Hematopoietic multipotent progenitor cell treated with erythropoietin and hydrocortisone succinate and interleukin-3 and kit ligand, for 15 days (in vitro differentiated cells): Measurements from ENCODE around the gene IRF1.
"Not testable (repeated sequence)": the region's sequence is repeated elsewhere in the genome, so short reads cannot be mapped to it uniquely, and the experiment has no call there.

Source experiments
- DNase-seq: peaks from one replicate; pipeline ENCODE4 v3.0.0-alpha.2; 2015; ENCODE audit warnings: low spot score

IRF1 gene

DNA sequence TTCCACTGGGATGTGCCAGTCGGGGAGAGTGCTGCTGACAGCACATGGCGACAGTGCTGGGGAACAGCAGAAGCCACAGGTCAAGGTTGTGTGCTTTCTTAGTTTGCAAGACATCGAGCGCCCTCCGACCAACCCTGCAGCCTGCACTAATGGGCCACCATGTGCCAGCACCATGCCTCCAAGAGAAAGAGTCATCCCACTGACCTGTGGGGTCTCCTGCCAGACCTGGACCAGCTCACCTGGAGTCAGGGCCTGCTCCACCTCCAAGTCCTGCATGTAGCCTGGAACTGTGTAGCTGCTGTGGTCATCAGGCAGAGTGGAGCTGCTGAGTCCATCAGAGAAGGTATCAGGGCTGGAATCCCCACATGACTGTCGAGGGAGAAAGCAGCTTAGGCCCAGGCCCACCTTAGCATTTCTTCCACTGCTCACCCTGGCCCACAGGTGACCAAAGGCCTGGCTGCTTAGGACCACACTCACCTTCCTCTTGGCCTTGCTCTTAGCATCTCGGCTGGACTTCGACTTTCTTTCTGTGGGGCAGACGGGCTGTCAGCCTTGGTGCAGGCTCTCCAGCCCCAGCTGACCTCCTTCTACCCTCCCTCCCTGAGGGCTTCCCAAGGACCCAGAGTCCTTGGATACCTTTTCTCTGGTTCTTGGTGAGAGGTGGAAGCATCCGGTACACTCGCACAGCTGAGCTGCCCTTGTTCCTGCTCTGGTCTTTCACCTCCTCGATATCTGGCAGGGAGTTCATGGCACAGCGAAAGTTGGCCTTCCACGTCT is 4.1 kb downstream of the IRF1 start:
- no peak for DNase-seq

DNA sequence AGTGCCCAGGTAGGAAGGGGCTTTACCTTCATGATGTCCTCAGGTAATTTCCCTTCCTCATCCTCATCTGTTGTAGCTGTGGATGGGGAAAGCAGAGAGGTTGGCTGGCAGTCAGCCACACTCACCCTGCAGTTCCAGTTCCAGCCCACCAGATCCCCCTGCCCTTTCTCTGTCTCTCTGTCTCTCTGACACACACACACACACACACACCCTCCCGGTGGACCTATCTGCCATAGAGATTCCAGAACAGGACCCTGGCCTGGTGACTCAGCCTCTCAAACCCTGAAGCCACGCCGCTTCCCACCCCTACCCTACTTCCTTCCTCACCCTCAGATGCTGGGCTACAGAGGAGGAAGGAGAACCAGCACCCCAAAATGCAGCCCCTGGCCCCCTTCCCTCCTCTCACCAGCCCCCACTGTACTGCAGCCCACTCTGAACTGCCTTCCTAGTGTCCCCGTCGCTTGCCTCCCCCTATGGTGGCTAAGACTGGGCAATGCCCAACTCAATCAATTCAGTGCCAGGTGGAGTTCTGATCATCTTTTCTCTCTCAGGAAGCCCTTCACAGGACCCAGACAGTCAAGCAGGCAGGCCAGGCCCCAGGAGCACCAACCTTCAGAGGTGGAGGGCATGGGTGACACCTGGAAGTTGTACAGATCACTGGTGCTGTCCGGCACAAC is 4.8 kb downstream of the IRF1 start:
- DNase-seq, result no peak

DNA sequence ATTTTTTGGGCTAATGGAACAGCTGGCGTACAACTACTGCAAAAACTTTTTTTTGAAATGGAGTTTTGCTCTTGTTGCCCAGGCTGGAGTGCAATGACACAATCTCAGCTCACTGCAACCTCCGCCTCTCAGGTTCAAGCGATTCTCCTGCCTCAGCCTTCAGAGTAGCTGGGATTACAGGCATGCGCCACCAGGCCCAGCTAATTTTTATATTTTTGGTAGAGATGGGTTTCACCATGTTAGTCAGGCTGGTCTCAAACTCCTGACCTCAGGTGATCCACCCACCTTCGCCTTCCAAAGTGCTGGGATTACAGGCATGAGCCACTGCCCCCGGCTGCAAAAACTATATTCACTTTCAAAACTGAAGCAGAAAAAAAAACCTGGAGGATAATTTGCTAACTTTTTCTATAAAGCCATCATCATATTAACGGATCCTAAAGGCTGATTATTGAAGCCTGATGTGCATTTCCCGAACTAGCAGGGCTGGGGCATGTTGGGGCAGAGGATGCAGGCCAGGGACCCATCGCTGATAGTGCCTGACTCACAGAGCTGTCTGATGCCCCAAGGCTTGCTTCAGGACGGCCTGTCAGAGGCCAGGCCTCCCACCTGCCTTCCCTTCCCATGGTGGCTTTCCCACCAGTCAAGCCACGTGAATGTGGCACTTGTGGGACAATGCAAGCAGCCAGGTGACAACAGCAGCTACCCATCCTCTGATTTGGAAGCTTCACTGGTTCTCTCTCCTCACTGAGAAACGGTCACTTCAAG is 5.5 kb downstream of the IRF1 start:
- DNase-seq, result not testable (repeated sequence)

DNA sequence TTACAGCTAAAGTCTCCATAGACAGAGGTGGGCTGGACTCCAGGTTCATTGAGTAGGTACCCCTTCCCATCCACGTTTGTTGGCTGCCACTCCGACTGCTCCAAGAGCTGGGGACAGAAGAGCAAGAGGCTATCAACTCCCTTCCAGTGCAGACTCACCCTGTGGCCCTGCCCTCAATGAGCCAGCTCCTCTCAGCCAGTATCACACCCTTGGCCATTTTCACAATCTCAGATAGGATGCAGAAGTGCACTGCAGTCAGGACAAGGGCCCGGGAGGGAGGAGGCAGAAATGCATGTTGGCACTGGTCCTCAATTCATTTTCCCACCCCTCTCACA is 6.2 kb downstream of the IRF1 start:
- DNase-seq, result no peak

DNA sequence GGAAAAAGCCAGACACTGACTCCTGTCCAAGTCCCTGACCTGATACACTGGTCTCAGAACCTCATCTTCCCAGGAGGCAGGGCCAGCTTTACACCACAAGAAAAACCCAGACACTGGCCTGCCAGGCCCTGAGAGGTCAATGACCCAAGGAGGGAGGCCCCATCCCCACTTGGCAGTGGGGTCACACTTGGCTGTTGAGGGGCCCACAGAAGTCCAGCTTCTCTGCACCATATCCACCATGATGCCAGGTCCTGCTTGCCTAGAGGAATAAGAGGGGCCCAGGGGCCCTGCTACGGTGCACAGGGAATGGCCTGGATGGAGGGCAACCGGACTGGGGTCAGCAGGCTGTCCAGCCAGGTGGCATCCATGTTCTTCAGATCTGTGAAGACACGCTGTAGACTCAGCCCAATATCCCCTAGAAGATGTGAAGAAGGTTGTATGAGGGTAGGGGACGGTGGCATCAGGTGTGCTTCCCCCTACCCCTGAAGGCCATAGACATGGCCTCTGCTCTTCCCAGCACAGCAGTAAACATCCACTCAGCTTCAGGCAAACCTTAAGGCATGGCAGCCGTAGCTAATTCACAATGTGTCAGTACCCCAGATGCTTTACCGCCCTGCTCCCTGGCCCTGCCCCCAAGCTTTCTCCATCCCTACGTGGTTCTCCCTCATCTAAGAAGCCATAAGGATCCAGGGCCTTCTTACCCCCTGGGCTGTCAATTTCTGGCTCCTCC is 6.7 kb downstream of the IRF1 start:
- no peak for DNase-seq

DNA sequence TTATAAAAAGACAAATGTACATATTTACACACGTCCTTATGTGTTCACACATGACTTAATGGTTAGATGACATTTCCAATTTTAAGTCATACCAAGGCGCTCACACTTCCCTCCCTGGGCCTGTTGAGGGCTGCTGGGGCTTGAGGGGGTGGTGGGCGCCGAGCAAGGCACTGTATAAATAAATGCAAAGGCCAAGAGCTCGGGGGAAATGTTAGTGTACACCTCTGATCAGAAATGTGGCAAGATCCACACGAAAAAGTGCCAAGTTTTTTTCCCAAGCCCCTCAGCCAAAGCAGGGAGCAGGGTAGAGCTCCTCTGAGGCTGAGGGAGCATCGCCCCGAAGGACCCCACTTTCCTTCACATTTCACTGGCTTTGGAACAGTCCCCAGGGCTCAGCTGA is 7.5 kb downstream of the IRF1 start:
- no peak for DNase-seq

DNA sequence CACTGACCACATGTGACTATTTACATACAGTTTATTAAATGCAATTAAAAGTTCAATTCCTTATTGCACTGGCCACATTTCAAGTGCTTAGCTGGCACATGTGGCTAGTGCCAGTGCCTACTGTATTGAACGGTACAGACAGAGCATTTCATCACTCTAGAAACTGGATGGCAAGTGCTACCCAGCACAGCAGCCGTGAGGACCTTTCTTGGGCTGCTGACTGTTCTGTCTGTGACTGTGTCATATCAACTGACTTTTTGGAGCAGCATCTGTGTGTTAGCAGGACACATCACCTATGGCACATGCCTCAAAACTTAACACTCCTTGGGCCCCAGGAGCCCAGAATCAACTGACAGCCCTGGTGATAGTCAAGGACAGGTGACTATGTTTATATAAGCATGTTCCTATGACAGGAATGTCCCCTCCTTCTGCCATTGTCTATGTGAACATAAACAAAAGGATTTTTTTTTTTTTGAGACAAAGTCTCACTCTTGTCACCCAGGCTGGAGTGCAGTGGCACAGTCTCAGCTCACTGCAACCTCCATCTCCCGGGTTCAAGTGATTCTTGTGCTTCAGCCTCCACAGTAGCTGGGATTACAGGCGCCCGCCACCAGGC is 8.9 kb downstream of the IRF1 start:
- DNase-seq, result no peak

DNA sequence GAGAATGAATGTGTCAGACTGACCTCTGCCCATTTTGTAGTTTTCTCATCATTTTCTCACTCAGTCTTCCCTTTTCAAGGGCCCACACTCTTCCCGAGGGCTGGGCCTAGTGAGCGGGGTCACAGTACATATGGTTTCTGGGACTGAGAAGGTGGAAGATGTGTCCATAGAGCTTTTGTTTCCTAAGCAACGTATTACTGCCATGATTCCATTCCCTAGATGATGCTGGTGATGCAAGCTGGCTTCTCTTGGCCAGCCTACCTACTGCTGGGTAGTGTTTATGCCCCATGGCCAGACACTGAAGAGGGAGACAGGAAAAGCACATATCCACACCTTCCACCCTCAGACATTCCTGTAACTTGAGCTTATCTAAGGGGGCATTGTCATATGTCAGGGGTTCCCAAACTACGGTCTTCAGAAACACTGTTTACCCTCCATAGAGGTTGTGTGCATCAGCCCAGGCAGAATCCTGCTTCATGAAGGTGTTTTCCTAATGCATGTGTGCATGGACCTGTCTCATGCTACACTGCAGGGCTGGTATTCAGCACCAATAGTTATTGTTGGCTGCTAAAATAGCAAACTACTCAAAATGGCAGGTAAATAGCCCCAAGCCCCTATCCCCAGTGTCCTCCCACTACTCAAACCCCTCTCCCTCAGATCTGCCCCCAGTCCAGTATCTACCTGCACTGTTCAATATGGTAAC is 9.5 kb downstream of the IRF1 start:
- DNase-seq, result no peak

DNA sequence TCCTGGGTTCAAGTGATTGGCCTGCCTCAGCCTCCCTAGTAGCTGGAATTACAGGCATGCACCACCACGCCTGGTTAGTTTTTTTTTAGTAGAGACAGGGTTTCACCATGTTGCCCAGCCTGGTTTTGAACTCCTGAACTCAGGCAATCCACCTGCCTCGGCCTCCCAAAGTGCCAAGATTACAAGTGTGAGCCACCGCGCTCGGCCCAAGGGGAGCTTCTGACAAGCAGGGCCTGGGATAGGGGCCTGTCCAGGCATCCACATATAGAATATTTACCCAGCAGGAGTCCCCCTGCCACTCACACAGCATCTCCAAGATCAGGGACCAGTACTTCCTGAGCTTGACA is 10.1 kb downstream of the IRF1 start:
- no peak for DNase-seq

DNA sequence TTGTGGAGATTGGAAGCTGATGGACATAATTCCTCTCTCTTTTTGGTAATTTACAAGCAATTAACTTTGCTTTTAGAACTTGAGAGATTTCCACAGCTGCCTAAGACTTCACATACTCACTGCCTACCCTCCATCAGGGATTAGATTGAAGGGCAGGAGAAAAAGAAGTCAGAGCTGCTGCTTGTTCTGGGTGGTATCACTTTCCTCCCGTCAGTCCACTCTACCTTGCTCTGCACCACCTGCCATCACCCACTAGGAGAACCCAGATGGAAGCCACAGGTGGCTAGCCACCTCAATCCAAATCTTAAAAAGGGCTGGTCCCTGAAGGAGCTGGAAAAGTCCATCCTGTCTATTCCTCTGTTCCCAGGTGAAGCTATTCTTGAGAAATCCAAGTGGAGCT is 10.5 kb downstream of the IRF1 start:
- no peak for DNase-seq

DNA sequence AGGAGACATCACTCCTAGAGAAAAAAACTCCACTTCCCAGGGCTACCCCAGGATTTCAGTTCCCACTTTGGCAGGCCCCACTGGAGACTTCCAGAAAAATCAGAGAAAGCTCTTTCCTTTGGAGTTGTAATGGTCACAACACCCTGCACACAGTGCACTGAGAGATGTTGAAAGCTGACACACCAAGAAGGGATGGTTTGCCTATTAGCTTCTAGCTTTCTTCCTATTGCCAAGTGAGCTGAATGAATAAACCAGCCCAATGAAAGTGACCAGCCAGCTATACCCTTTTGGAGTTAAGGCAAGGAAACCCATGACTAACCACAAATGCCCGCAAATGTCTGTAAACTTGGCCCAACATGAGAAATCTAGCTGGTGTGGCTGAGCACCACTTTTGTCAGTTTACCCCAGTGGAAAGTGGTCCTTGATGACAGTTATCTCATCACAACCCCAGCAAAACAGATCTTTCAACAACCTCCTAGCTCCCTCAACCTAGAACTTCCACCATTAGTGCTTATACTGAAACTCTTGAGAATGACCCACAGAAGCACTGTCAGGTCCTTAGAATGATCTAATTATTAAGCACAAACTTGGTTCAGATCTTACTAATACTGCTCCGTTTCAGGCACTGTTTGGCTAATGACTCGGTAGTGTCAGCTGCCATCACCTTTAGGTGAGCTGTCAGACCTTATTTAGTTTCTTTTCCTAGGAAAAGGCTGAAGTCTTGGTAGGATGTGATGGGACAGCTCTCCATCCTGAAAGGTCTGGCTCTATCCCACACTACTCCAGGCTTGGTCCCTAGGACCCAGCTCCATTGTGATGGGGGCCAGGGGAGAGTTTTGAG is 11.2 kb downstream of the IRF1 start:
- no peak for DNase-seq

DNA sequence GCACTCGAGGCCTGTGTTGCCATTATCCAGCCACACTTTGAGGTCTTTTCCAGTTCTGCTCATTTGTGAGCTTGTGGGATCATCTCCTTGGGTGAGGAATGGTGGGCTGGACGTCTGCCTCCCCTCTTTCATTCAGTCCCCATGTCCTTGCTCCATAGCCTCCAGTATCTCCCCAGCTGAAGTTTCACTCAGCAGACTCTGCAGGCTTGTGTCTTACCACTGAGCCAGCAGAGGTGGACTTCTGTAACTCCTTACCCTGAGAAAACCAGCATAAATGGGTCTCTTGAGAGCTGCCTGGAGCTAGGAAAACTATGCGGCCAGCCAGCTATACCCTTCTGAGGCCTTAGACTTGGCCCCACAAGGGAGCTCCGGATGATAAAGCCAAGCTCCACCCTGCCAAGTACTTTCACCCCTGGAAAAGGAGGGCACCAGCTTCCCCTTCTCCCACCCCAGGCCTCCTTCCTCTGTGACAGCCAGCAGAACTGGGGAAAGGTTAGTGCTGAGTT is 12.2 kb downstream of the IRF1 start:
- DNase-seq, result no peak

DNA sequence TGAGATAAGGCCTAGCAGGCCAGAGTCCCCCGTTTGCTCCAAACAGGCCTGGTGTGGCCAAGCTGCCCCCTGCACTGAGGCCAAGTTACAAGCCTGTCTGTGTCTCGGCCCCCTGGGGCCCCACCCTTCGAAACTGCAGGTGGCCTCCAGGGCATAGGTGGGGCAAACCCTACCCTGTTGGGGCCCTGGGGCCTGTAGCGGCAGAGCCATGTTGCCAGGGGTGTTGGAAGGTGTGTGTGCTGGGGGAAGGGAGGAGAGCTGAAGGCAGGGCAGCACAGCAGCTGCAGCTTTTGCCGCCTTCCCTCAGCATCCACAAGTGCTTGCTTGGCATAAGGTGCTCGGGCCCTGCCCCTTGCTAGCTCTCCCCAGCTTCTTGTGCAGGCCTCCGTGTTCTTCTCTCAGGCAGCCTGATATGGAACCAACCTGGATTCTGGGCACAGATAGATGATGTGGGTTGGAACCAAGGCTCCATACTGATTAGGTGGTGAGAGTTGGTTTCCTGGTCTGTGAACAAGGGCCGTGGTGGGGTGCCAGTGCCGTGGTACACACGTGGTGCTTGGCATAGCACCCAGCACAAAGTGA is 12.7 kb downstream of the IRF1 start:
- DNase-seq, result no peak

DNA sequence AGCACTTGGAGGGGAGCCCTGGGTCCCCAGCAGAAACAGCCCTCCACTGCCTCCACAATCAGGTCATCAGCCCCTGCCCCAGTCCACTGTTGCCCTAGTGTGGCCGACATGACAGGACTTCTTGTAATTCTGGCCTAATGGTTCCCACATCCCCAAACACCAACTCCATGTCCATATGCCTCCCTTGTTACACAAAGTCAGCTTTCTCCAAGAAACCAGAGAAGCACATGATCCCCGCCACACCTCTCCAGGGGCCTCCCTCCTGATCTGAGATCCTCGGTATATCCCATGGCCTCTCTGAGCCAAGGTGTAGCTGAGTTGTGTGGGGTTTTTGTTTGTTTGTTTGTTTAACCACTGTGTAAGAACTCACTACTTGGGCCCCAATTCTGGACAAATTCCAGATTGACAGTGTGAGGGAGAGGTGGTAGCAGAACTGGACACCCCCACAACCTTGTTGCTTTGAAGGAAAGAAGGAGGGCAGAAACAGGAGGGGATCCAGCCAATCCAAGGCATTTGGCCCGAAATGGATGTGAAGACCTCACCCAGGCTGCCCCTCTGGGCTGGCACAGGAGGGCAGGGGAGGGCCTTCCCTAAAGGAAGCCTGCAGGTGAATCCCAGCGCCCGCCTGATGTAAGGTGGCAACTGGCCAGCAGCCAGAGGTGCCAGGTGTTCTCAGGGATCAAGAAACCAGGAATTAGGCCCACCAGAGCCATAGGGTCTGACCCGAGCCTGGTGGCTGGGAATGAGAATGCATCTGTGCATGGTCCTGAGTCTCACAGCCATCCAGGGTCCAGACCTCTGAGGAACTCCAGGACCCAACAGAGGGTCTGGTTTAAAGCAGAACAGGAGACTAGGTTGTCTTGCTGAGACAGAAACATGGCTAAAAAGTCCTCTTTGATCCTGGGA is 13.4 kb downstream of the IRF1 start:
- no peak for DNase-seq

DNA sequence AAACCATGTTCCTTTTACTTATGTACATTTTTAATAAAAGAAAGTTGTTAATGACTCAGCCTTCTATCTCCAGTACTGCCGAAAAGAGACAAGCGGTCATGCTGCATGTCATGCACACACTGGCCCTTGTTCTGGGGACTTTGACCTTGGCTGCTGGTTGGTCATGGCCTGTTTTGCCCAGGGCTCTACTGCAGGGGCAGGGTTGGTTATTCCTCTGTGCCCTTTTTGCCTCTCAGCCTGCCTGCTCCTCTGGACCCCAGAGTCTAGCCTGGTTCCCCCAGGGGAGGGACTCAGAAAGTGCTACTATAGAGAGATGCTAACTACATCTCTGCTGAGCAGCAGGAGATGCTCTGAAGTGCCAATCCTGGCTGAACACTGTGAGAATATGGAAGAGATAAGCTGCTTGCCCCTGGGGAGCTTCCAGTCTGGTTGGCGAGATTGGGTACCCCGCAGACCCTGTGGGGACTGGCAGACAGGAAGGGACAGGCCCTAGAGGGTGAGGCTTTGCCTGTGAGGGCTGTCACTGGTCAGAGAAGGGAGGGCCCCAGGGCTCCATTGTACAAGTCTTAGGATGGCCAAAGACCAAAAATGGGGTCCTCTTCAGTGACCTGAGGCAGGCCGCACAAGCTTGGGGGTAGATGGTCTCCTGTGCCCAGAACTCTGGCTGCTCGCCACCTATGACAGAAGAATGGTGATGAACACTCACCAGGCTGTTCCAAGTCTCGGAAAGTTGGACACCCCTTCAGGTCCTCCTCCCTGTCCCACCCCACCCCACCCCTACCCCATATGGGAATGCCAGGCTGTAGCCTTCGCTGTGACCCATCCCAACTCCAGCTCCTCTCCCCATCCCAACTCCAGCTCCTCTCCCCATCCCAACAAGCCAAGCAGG is 14.3 kb downstream of the IRF1 start:
- DNase-seq, result no peak

DNA sequence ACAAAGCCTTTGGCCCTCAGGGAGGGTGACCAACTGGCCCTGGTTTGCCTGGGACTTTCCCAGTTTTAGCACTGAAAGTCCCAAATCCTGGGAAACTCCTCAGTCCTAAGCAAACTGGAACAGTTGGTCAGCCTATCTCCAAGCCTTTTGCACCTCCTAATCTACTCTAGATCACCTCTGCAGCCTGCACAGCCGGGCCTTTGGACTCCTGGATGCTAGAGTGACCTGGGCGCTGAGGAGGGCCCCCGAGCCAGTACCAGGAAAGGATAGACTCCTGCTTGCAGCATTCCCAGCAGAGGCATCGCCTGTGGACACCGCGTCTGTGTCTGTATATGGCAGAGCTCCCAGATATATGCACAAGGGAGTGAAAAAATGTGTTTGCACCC is 15.1 kb downstream of the IRF1 start:
- DNase-seq, result no peak

DNA sequence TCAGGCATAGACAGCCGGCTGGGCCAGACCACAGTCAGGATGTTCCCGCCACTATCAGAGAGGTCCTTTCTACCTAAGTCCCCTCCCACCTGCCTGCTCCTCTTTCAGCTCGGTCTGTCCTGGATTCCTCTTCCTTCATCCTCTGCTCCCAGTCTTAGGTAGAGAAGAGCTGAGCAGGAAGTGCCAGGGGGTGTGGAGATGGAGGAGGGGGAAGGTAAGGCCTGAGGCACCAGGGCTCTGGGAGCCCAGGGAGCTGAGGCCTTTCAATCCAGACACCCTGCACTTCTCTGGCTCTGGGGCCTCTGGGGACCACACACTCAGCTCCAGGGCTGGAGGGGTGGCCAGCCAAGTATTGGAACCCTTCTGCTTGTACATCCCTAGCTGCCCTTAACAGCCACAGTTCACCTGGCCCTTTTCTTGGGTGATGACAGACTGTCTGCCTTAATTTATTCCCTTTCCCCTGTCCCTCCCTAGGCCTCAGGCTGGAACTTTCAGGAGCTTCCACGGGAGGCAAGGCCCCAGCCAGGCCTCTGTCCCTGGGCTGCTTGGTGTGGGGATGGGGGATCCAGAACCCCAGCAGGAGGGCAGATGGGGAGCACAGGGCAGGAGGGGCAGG is 15.6 kb downstream of the IRF1 start:
- no peak for DNase-seq
